GM19395 (cell line): ENCODE results near the gene PHACTR1.
"Not testable (repeated sequence)": the region's sequence is repeated elsewhere in the genome, so short reads cannot be mapped to it uniquely, and the experiment has no call there.

ENCODE experiments used
- ATAC-seq: cut with Tn5 transposase; IDR thresholded peaks from one replicate; pipeline ENCODE4 v1.9.1; 2021; ENCODE audit warnings: mild to moderate bottlenecking, moderate library complexity; ENCODE audit not compliant: unreplicated experiment

Gene PHACTR1

GRCh38 chr6:12748815-12749521 is 32.4 kb downstream of the PHACTR1 start:
- no peak for ATAC-seq

GRCh38 chr6:12749531-12750379 is 33.2 kb downstream of the PHACTR1 start:
- no peak for ATAC-seq

DNA sequence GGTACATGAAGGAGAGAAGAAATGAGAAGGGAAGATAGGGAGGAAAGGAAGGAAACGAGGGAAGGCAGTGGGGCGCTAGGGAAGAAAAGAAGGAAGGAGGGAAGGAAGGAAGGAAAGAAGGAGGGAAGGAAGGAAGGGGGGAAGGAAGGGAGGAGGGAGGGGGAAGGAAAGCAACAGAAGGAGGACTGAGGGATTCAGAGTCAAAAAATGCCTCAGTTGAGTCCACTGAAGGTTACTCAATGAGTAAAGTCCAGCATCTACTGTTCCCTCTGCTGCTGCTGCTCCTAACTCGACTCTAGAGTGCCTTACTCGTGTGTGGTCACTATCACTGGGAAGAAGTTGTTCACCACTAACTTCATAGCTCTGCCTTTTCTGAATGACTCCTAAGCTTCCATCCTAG is 33.8 kb downstream of the PHACTR1 start:
- no peak for ATAC-seq

DNA sequence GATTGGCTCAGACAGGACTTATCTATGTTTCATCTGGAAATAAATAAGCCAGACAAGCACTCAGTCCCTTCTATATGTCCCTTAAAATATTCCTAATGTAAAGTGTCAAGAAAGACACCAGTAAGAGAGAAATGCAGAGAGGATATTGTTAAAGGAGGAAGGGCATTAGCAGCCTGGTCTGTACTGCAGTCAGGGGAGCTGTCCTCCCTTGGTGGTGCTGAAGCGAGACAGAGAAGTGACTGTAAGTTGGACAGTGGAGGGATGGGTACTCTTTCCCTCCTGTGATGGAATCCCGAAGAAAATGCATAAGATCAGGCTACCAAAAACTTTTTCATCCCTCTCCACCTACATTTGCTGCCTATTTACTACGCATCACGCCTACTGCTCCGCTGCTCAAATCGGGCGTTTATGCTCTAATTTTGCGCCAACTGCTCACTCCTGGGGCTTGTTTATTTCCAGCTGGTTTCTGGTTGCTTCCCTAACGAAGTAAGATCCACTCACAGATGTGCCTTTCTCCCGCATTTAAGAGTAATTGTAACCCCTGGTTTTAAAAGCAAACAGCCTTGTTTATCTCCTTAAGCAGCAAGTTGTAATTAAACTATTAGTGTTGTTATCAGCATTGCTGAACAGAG is 35.2 kb downstream of the PHACTR1 start:
- no peak for ATAC-seq

- no peak for ATAC-seq
These were observed 36.5 kb downstream of the PHACTR1 start for GRCh38 chr6:12753036-12753435.

DNA sequence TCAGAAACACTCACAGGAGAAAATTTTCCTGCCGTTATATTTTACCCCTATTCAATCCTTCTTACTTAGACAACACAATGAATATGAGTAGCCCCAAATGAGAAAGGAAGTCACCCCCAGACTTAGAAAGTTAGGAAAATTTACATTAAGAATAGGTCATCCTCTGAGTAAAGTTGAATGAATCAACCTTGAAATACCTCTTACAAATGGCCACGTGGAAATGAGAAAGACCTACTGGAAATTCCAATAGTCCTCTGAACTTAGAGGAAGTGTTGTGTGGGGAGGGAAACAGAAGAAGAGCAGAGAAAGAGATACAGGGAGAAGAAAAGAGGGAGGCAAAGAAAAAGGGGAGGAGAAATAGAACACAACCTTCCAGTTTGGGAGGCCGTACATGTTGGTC is 43.7 kb downstream of the PHACTR1 start:
- ATAC-seq: no peak

GRCh38 chr6:12760911-12761310 is 44.3 kb downstream of the PHACTR1 start:
- ATAC-seq: no peak

DNA sequence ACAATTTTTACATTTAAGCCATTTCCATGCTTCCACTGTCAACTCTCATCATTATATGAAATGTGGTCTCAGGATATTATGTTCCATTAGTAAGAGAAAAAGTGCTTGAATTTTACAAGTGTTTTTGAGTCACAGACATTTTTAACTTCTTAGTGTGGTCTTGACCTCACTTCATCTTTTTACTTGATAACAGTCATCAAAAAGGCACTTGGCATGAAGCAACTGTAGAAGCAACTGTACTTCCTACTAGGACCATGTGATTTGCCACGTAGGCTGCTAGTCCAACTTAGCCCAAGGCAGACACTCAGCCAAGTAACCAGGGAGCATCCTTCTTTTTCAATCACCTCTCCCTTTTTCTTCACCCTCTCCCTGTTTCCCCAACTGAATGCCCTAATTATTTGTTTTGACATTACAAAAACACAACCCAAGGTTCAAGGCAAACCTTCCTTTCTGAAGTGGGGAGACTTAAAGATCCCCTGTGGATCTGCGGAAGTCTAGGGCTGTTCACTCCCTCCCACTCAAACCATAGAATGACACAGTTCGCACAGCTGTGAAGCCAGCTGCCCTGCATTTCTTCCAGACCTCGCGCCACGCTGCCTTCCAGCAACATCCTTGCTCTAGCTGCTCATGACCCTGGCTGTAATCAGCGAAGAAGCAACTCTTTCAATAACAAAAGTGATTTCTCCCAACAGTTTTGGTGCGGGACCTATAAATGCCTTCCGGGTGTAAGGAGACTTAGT is 45.0 kb downstream of the PHACTR1 start:
- ATAC-seq: no peak

GRCh38 chr6:12762731-12763434 is 46.3 kb downstream of the PHACTR1 start:
- not testable (repeated sequence) for ATAC-seq

DNA sequence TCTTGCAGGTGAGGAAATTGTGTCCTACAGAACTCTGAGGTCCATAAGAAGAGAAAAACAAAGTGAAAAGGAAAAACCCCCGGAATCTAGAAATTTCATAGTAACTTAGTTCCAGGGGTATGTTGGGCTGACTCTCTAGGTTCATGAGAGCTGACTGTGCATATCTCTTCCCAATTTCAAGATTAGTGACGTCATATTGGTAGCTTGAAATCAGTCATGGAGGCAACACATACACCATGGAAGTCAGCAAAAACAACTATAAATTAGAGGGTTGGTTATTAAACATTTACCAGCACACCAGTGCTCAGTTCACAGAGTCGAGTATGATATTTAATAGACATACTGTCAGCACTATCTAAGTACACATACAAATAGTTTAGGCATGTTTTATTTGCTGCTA is 49.8 kb downstream of the PHACTR1 start:
- no peak for ATAC-seq

GRCh38 chr6:12767016-12767415 is 50.4 kb downstream of the PHACTR1 start:
- no peak for ATAC-seq

GRCh38 chr6:12769556-12770256 is 53.1 kb downstream of the PHACTR1 start:
- ATAC-seq: no peak

DNA sequence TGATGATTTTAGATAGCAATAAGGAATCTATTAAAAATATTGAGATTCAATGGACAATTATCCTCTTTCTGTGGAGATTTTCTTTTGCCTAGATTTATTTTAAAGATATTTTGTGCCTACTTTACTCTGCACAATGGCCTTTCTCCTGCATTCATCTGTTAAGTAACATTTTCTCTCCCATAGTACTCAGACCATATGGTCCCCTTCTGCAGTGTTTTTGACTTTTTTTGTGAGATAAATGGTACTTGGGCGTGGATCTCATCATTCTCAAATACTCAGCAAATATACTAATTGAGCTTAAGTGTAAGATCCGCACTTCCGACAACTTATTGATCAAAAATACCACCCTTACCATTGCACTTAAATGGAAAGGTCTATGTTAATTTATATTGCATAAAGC is 55.8 kb downstream of the PHACTR1 start:
- ATAC-seq: no peak

GRCh38 chr6:12776291-12776690 is 59.7 kb downstream of the PHACTR1 start:
- ATAC-seq: no peak

DNA sequence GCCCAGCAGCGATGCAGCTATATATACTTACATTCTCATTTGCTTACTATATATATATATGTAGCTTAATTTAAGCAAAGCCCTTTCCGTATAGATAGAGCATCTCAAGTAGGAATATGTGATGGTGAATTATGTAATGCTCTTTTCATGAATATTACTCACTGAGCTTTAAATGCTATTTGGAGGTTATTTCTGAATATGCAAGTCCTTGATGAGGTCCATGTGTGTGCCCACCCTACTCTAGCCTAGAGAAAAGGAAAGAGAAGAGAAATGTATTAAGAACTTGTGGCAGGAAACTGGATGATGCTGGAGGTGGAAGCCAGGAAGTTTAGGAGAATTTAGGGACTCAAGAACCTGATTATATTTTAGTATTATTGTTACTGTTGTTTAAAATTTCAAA is 63.2 kb downstream of the PHACTR1 start:
- no peak for ATAC-seq

DNA sequence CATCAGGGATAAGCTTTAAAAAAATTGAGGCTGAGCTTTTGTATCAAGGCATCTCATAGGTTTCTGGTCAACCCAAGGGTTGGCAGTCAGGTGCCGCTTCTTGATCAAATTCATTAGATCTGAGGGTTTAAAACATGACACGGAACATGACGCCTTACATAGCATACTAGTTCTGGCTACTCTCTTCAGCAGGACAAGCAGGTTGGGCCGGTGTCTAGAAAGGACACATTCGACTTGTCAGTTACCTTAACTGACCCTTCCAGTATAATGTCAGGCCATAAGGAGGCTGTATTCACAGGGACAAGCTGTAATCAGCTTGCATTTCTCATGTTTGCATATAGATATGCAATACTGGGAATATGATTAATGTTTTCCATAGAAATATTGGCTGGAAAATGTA is 65.6 kb downstream of the PHACTR1 start:
- no peak for ATAC-seq

DNA sequence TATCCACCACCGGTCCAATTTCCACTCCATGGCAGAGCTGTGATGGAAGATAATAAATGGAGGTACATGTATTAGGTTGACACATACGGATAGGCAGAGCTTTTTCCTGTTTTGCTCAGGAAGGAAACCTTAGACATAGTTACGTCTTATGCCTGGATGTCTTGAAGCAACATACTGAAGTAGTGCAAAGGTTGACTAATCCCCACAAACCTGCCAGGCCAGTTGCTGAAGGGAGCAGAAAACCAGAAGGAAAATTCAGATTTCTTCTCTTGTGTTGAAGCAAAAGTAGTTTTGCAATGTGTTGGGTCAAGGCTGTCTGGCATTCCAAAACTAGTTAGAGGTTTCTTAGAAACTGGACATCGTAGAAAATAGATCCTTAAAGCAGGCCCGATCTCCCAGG is 68.7 kb downstream of the PHACTR1 start:
- no peak for ATAC-seq

DNA sequence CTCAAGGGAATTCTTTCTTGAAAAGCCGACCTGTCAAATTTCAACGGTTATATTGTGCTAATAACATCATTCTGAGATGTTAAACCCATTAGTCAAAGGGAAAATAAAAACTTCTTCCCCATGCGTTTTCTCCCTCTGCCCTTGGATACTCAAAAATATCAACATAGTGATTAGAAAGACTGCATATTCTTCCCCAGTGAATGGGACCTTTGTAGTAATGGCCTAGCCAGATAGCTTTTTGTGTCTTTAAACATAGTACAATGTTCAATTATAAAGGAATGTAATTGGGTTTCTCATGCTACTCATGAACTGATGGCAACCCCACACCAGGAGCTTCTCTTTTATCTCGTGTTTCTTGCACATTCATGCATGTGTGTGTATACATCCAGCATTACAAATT is 69.4 kb downstream of the PHACTR1 start:
- no peak for ATAC-seq

GRCh38 chr6:12791371-12791770 is 74.8 kb downstream of the PHACTR1 start:
- ATAC-seq: no peak

DNA sequence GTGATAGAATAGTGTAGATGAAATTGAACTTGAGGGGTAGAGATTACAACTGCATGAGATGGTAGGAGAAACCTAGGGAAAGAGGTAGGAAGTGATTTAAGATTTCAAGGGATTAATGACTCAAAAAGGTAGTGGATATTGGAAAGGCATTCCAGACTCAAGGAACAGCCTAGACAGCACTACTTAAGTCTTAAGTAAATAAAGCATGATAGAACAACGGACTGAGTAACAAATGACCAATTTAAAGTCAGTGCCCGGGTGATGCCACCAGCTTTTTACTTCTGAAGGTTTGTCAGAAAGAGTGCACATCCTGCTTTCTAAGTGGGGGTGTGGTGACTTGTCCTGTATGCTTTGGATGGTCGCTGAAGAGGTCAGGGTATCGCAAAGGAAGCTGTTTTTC is 81.8 kb downstream of the PHACTR1 start:
- no peak for ATAC-seq
